ENCODE results near the gene CSN3. TPM values are rescaled to one million over a fixed set of nuclear protein-coding genes. Genes with fewer than 3 reads are reported as not detected.

Gene CSN3
- polyA plus RNA-seq, 1 of the 3 experiments (the other 2 are of a cell fraction), result not detected

DNA sequence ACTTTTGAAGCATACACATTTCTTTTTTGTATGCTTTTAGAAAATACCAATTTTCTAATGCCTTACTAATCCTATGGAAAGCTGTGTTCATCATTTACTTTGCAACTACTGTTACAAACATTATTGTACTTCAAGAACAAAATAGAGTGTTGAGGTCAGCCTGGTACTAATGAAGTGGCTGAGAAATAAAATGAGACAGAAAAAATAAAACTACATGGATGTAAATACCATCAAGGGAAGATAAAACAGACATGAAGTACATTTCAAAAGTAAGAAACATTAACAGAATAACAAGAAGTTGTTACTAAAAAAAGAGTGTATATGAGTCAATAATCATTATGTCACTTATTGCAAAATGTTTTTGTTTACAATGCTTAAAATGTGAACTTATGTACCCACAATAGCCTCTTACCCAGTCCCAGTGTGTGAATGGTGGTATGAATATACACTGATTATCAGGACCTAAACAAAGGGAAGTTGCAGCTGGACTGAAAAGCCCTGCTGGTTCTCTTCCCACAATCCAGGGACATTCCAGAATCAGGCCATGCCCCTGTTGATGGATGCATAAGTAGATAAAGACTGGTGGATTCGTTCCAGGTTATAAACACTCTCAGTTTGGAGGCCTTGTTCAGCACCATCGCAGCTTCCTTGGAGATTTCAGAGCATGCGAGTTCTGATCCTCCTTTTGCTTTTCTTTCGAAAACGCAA, 2.4 kb upstream of the CSN3 start (continued):
- TF ChIP-seq FOXJ3 (CRISPR knock-in tag; IDR thresholded peaks at IDR 0.05) (no peak), ELF1 (IDR thresholded peaks at IDR 0.05) (no peak), EZH2phosphoT487 (IDR thresholded peaks at IDR 0.05; ENCODE audit: borderline replicate concordance, low read depth) (no peak)

DNA sequence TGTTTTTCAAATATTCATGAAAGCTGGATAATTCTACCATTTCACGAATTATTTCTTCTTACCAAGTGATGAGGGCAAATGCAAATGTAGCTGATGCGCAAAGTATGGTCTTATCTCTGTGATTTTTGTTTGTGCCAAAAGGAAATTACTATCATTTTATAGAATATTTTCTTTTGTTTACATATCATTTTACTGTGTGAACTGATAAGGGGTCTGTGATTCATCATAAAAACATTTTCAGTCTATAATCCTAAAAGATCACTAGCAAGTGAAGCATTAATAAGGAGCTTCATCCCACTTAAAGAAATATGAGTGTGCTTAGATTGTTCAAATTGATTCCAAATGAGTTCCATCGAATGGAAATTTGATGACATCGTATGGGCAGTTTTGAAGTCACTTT, 694 bp downstream of the CSN3 start:
- Histone ChIP-seq H3K27me3 (ENCODE audit: insufficient read depth) (no peaks in the 10 kb centered on the region), H3K9ac (no peak overlapping the region), H3K9me3 (no peaks in the 10 kb centered on the region), H3K4me2 (no peak overlapping the region), H4K20me1 (ENCODE audit: insufficient read depth) (no peaks in the 10 kb centered on the region), H3K4me3 (ENCODE audit: low read depth in 2 of 2, low read length in 1 of 2) (no peak overlapping the region), H2AFZ (ENCODE audit: low read depth) (no peak overlapping the region), H3K36me3 (replicated peaks in 1 of 2; ENCODE audit: control insufficient read depth in 1 of 2, insufficient read depth in 2 of 2, low read length in 1 of 2) (no peaks in the 10 kb centered on the region), H3K9me2 (no peaks in the 10 kb centered on the region; the same call in 1 of the 2 replicates), H3K4me1 (ENCODE audit: control insufficient read depth in 1 of 2, insufficient read depth in 2 of 2, low read depth in 1 of 2, low read length in 1 of 2) (no peaks in the 10 kb centered on the region), H3K79me2 (ENCODE audit: insufficient read depth) (no peaks in the 10 kb centered on the region), H3F3A (replicated peaks; ENCODE audit: insufficient read depth) (no peaks in the 10 kb centered on the region), H3K27ac (ENCODE audit: low read depth in 2 of 2, low read length in 1 of 2) (no peak overlapping the region)
- ChIA-PET CTCF (interaction anchor here (1.0 kb wide), 1 partner anchor 11 kb away, joined by 3 read pairs; no protein-coding TSS in a partner anchor), POLR2A (no interaction called here)
- DNase-seq, result no peak
- TF ChIP-seq, protein P1, sequence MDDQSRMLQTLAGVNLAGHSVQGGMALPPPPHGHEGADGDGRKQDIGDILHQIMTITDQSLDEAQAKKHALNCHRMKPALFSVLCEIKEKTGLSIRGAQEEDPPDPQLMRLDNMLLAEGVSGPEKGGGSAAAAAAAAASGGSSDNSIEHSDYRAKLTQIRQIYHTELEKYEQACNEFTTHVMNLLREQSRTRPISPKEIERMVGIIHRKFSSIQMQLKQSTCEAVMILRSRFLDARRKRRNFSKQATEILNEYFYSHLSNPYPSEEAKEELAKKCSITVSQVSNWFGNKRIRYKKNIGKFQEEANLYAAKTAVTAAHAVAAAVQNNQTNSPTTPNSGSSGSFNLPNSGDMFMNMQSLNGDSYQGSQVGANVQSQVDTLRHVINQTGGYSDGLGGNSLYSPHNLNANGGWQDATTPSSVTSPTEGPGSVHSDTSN (IDR thresholded peaks at IDR 0.05), result no peak
- TF ChIP-seq SMC3 (IDR thresholded peaks at IDR 0.05; ENCODE audit: low read depth, low read length) (no peak), TEAD4 (IDR thresholded peaks at IDR 0.05; ENCODE audit: borderline replicate concordance, insufficient read depth) (no peak), EP300 (IDR thresholded peaks at IDR 0.05; ENCODE audit: borderline replicate concordance in 1 of 2, low read depth in 1 of 2, low read length in 1 of 2) (no peak), FOSL2 (IDR thresholded peaks at IDR 0.05; ENCODE audit: borderline replicate concordance, low read depth) (no peak), EZH2phosphoT487 (IDR thresholded peaks at IDR 0.05; ENCODE audit: borderline replicate concordance, low read depth) (no peak), SIN3A (IDR thresholded peaks at IDR 0.05; ENCODE audit: borderline replicate concordance, low read depth, low read length) (no peak), NRF1 (IDR thresholded peaks at IDR 0.05; ENCODE audit: low read depth, low read length) (no peak), YY1 (IDR thresholded peaks at IDR 0.05; ENCODE audit: low read depth) (no peak)
- TF ChIP-seq, protein P2, sequence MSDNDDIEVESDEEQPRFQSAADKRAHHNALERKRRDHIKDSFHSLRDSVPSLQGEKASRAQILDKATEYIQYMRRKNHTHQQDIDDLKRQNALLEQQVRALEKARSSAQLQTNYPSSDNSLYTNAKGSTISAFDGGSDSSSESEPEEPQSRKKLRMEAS (IDR thresholded peaks at IDR 0.05; ENCODE audit: low read depth), result no peak
- TF ChIP-seq, protein P3, sequence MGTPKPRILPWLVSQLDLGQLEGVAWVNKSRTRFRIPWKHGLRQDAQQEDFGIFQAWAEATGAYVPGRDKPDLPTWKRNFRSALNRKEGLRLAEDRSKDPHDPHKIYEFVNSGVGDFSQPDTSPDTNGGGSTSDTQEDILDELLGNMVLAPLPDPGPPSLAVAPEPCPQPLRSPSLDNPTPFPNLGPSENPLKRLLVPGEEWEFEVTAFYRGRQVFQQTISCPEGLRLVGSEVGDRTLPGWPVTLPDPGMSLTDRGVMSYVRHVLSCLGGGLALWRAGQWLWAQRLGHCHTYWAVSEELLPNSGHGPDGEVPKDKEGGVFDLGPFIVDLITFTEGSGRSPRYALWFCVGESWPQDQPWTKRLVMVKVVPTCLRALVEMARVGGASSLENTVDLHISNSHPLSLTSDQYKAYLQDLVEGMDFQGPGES (IDR thresholded peaks at IDR 0.05; ENCODE audit: low read depth, low read length), result no peak
- TF ChIP-seq, protein P4, sequence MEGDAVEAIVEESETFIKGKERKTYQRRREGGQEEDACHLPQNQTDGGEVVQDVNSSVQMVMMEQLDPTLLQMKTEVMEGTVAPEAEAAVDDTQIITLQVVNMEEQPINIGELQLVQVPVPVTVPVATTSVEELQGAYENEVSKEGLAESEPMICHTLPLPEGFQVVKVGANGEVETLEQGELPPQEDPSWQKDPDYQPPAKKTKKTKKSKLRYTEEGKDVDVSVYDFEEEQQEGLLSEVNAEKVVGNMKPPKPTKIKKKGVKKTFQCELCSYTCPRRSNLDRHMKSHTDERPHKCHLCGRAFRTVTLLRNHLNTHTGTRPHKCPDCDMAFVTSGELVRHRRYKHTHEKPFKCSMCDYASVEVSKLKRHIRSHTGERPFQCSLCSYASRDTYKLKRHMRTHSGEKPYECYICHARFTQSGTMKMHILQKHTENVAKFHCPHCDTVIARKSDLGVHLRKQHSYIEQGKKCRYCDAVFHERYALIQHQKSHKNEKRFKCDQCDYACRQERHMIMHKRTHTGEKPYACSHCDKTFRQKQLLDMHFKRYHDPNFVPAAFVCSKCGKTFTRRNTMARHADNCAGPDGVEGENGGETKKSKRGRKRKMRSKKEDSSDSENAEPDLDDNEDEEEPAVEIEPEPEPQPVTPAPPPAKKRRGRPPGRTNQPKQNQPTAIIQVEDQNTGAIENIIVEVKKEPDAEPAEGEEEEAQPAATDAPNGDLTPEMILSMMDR (IDR thresholded peaks at IDR 0.05), result no peak
- TF ChIP-seq, protein P5, sequence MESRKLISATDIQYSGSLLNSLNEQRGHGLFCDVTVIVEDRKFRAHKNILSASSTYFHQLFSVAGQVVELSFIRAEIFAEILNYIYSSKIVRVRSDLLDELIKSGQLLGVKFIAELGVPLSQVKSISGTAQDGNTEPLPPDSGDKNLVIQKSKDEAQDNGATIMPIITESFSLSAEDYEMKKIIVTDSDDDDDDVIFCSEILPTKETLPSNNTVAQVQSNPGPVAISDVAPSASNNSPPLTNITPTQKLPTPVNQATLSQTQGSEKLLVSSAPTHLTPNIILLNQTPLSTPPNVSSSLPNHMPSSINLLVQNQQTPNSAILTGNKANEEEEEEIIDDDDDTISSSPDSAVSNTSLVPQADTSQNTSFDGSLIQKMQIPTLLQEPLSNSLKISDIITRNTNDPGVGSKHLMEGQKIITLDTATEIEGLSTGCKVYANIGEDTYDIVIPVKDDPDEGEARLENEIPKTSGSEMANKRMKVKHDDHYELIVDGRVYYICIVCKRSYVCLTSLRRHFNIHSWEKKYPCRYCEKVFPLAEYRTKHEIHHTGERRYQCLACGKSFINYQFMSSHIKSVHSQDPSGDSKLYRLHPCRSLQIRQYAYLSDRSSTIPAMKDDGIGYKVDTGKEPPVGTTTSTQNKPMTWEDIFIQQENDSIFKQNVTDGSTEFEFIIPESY (IDR thresholded peaks at IDR 0.05; ENCODE audit: borderline replicate concordance, low read depth), result no peak
- WGBS (ENCODE audit: low lambda C conversion rate), result 26% methylated on average over 4 of the region's 4 CpGs
